IMR-90 (cell line): Measurements from ENCODE around the gene IZUMO4.

Experiments
- CTCF ChIP-seq: conservative IDR thresholded peaks from 2 replicates; pipeline ENCODE4 v1.5.1; 2012; ENCODE audit warnings: mild to moderate bottlenecking, low read depth, low read length, improper control_type of control experiment
- MAZ ChIP-seq: IDR thresholded peaks from 2 replicates; pipeline ENCODE4 v1.6.1; 2012; ENCODE audit warnings: low read depth, mild to moderate bottlenecking, low read length, improper control_type of control experiment, moderate library complexity, borderline replicate concordance
- POLR2A ChIP-seq: IDR thresholded peaks from 2 replicates; pipeline ENCODE4 v1.6.1; 2012; ENCODE audit warnings: mild to moderate bottlenecking, low read depth, low read length
- RAD21 ChIP-seq: IDR thresholded peaks from 2 replicates; pipeline ENCODE4 v1.6.1; 2012; ENCODE audit warnings: low read length, improper control_type of control experiment
- RFX5 ChIP-seq: IDR thresholded peaks from 2 replicates; pipeline ENCODE4 v1.8.0; 2012; ENCODE audit warnings: low read depth, mild to moderate bottlenecking, low read length, moderate library complexity
- SMC3 ChIP-seq: fragments of 150-350 bp; IDR thresholded peaks from 2 replicates; pipeline ENCODE4 v1.6.1; 2016; ENCODE audit warnings: low read depth, mild to moderate bottlenecking, antibody characterized with exemption, low read length, moderate library complexity

- TF ChIP-seq MAZ (no peak), POLR2A (no peak), CTCF (no peak), SMC3 (no peak), RAD21 (no peak), RFX5 (no peak)
These were observed 17.4 kb upstream of the IZUMO4 start for GRCh38 chr19:2079076-2079864.
